ENCODE results near the gene HRAS.

Gene HRAS

DNA sequence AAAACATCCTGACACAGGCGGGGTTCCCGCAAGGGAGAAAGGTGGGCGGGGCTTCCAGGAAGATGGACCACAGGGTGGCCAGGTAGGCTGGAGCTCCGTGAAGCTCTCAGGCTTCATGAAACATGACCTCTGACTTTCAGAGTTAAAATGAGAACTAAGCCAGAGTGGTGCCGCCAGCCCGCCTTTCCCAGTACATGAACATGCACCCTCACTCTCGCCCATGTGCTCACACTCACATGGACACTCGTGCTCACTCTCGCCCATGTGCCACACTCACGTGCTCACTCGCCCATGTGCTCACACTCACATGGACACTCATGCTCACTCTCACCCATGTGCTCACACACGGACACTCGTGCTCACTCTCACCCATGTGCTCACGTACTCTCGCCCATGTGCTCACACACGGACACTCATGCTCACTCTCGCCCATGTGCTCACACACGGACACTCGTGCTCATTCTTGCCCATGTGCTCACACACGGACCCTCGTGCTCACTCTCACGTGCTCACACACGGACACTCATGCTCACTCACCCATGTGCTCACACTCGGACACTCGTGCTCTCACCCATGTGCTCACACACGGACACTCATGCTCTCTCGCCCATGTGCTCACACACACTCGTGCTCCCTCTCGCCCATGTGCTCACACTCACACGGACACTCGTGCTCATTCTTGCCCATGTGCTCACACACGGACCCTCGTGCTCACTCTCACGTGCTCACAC lies 38.4 kb downstream of the HRAS start:
- DNase-seq (ENCODE audit: low read depth, low spot score) = no peak

DNA sequence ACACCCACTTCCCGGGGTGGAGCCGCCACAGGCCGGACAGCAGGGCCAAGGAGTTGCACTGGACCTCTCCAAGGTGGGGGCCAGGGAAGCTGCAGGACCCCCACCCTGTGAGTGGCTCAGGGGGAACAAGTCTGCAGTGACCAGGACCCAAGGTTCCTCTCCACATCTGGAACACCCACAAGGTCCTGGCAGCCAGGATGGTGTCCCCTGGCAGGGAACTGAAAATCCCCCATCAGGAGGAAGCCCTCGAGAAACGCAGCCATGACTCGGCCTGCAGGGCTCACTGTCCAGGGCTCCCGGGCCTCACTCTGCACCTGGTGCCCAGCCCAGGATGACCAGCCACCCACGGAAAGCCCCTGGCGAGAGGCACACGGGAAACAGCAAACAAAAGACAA lies 39.8 kb downstream of the HRAS start:
- no peak for DNase-seq (ENCODE audit: low read depth, low spot score)

DNA sequence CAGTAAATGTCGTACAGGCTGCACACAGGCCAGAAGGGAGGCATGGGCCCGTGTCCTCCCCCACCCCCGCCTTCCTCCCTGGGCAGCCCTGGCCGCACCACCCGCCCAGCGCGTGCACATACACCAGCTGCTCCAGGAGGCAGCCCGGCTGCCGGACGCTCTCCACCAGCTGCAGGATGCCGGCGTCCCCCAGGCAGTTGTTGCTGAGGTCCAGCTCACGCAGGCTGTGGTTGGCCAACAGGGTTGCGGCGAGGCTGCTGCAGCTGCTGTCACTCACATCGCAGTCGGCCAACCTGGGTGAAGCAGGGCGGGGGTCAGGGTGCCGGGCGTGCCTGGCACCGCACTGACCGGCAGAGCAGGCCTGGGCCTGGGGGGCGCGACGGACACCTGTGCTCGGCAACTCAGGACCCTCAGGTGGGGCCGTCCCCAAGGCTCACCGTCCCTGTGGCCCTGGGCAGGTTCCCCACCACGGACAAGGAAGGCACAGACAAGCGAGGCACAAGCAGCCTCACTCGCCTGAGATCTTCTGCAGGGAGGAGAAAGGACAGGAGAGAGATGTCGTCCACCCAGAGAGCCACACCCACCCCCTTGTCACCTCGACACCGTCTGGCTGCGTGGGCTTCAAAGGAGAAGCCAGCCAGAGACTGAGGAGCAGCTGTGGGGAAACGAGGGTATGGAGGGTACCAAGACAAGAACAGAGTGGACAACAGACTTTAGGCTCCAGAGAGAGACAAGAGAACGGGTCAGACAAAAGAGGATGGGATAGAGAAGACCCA lies 40.4 kb downstream of the HRAS start:
- DNase-seq (ENCODE audit: low read depth, low spot score) = no peak

DNA sequence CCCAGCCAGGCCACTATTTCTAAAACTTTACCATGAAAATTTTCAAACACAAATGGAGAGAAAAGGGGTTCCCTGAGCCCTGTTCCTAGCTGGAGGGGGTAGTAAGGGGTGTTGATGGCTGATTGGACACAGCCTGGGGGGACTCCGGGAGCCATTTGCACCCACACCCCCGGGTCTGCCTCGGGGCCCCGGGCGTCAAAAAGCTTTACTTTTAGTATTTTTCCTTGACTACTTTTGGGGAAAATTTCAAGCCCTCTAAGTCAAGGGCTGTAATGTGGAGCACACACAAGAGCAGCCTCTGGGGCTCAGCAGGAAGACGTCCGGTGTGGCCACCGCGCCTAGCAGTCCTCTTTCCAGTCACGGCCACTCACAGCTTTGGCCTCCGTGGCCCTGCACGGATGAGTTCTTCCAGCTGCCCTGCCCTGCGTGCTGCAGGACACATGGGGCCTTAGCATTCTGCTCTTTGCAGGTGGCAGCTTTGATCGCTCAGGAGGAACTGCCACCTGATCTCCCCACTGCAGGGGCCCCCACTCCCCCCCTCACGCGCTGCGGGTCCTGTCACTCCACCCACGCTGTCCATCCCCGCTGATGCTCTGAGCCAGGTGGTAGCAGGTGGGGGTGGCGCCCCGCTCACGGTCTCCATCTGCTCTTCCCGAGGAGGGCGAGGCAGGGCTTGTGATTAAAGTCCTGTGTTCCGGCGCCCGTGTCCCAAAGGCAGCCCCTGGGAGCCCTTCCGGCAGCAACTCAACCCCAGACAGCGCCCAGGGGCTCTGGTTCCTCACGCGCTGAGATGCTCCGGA lies 42.7 kb downstream of the HRAS start:
- DNase-seq (ENCODE audit: low read depth, low spot score) = no peak

DNA sequence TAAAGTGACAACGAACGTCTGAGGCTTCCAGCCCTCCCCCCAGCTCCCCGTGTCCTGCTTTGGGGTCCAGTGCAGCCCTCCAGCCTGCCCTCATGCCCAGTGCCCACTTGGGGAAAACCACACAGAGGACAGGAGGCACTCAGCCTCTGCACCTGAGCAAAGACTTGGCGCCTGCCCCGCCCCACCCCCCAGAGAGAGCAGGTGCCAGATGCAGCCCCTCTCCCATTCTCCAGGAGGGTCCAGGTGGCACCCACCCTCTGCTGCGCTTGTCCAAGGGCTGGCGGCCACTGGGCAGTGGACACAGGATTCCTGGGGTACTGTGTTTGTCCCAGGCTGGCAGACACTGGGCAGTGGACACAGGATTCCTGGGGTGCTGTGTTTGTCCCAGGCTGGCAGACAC lies 44.0 kb downstream of the HRAS start:
- no peak for DNase-seq (ENCODE audit: low read depth, low spot score)

DNA sequence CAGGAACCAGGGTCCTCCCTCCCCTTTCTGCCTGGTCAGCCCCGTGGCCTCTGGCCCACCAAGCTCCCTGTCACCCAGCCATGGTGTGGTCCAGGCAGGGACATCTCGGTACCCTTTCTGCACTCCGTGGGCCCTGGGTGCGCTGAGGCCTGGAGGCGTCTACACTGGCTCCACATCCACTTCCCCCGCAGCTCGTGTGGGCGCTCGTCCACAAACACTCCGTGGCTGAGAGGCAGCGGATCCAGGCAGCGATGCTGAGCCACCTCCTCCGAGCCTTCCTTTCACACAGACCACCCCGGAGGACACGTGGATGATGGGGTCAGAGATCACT lies 44.5 kb downstream of the HRAS start:
- no peak for DNase-seq (ENCODE audit: low read depth, low spot score)

DNA sequence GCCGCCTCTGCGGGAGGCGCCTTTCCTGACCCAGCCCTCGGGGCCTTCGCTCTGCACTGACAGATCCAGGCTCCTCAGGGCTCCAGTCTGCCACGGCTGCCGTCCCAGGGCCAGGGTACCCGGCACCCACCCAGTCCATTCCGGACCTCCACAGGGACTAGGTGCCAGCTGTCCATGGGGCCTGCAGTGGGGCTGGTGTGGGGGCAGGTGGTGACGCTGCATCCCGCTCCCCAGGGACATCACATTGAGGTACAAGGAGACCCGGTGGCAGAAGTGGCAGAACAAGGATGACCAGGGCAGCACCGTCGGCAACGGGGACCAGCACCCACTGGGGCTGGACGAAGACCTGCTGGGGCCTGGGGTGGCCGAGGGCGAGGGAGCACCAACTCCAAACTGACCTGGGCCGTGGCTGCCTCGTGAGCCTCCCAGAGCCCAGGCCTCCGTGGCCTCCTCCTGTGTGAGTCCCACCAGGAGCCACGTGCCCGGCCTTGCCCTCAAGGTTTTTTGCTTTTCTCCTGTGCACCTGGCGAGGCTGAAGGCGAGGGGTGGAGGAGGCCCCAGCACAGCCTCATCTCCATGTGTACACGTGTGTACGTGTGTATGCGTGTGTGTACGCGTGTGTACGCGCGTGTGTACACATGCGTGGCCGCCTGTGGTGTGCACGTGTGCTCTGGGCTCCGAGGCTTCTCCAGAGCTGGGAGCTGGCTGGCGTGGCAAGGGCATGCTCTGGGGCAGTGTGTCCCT lies 45.0 kb downstream of the HRAS start:
- no peak for DNase-seq (ENCODE audit: low read depth, low spot score)

DNA sequence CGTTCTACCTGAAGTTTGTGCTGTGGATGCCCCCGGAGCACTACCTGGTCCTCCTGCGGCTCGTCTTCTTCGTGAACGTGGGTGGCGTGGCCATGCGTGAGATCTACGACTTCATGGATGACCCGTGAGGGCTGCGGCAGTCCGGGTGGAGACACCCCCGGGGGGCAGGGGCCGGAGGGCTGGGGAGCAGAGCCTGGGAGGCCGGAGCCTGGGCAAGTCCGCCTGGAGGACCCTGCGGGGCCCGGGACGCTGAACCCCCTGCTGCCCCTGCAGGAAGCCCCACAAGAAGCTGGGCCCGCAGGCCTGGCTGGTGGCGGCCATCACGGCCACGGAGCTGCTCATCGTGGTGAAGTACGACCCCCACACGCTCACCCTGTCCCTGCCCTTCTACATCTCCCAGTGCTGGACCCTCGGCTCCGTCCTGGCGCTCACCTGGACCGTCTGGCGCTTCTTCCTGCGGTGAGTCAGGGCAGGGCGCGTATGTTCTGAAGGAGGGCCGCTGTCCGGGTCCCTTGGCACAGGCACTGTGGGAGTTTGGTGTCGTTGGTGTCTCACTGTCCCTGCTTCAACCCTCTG lies 45.7 kb downstream of the HRAS start:
- no peak for DNase-seq (ENCODE audit: low read depth, low spot score)

DNA sequence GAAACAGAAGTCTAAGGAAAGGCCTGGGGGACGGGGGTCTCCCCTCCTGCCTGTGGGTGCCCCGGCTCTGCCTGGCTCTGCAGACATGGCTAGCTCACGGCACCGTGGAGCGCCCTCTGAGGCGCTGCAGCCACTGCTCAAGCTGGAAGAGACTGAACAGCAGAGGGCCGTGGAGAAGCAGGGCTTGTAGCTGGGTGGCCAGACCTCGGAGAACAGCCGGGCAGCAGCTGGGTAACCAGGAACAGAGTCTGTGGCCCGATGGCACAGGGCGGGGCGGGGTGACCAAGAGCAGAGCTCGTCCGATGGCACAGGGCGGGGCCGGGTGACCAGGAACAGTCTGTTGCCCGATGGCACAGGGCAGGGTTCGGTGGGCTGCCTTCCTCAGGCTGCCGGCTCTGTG lies 46.4 kb downstream of the HRAS start:
- no peak for DNase-seq (ENCODE audit: low read depth, low spot score)

DNA sequence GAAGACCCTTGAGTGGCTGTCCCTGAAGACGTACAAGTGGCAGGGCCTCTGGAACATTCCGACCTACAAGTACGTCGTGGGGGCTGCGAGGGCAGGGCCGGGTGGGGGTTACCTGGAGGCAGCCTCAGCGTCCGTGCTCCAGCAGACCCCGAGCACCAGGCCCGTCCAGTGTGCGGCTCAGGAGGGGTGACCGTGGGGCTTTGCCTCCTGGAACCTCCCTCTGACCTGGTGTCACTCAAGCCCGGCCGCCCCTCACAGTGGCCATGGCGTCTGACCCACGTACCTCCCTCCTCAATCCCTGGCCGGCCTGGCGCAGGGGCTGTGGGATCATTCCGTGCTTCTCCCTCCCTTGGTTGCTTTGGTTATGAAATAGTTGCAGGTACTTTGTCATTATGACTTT lies 46.8 kb downstream of the HRAS start:
- no peak for DNase-seq (ENCODE audit: low read depth, low spot score)

DNA sequence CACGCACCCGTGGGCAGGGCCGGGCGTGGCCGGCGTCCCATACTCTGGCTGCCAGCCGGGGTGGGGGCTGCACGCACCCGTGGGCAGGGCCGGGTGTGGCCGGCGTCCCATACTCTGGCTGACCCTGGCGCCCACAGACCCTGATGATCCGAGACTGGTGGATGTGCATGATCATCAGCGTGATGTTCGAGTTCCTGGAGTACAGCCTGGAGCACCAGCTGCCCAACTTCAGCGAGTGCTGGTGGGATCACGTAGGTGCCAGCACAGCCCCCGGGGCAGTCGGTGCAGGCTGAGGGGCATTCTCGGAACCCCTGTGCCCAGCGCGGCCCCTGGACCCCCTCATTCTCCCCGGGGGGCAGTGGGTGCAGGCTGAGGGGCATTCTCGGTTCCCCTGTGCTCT lies 47.3 kb downstream of the HRAS start:
- DNase-seq (ENCODE audit: low read depth, low spot score) = no peak

DNA sequence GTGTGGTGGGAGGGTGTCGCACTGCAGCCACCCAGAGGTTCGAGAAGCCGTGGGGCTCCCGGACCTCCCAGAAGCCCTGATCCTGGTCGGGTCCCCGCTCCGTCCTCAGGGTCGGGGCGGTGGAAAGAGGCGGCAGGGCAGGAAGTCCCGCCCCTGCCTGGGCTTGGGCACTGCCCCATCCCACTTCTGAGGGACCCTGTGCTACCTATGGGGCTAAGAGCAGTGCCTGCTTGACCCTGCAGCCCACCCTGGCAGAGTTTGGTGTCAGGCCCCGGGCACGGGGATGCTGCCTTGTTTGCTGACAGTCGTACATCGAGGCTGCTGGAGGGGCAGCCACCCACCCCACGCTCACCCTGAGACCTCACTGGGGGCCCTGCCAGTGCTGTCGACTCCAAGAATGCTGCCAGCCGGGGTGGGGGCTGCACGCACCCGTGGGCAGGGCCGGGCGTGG lies 47.8 kb downstream of the HRAS start:
- DNase-seq (ENCODE audit: low read depth, low spot score) = no peak

DNA sequence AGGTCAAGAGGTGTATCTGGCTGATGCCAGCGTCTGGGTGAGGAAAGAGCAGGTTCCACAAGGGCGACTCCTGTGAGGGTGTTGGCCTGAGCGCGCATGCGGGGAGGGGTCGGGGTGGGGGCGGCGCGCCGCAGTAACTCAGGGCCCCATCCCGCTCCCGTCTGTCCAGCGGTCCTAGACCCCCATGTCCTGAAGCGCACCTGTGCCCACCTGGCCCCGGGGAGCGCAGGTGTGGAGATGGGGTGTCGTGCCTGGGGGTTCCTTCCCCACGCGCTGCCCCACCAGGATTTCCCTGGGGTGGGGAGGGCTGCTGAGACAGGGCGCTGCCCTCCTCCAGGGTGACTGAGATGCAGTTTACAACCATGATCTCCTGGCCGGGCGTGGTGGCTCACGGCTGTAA lies 49.2 kb downstream of the HRAS start:
- DNase-seq (ENCODE audit: low read depth, low spot score) = no peak

DNA sequence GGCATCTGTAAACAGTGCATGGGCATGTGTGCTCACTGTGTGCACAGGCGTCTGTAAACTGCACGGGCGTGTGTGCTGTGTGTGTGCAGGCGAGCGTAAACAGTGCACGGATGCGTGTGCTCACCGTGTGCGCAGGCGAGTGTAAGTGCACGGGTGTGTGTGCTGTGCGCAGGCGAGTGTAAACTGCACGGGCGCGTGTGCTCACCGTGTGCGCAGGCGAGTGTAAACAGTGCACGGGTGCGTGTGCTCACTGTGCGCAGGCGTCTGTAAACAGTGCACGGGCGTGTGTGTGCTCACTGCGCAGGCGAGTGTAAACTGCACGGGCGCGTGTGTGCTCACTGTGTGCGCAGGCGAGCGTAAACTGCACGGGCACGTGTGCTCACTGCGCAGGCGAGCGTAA lies 50.8 kb downstream of the HRAS start:
- no peak for DNase-seq (ENCODE audit: low read depth, low spot score)

All from astrocyte of the hippocampus (primary cell).